Measurements from ENCODE around the gene GGT1. TPM values are rescaled to one million over a fixed set of nuclear protein-coding genes. Genes with fewer than 3 reads are reported as not detected.
"Not testable (repeated sequence)": the region's sequence is repeated elsewhere in the genome, so short reads cannot be mapped to it uniquely, and the experiment has no call there.

GGT1 gene
- total RNA-seq, 2 donors from 2014 or later: 9.6 to 195 TPM

GRCh38 chr22:24593836-24594568, 9.0 kb upstream of the GGT1 start:
- peak; percentile 62 to 65 for DNase-seq
- peak; percentile 64 for ATAC-seq

GRCh38 chr22:24594569-24595120, 8.3 kb upstream of the GGT1 start:
- intact Hi-C loops (cut with DNase I, micrococcal nuclease): no loop called here
- ATAC-seq (peak; percentile 5), DNase-seq (no peak)

More at GRCh38 chr22:24593836-24594568, 9.0 kb upstream of the GGT1 start:
- intact Hi-C loops (cut with DNase I, micrococcal nuclease): no loop called here

- no peak for ATAC-seq
- intact Hi-C loops (cut with DNase I, micrococcal nuclease): no loop called here
- no peak for DNase-seq
Observed at GRCh38 chr22:24595228-24595627, 7.8 kb upstream of the GGT1 start.

DNA sequence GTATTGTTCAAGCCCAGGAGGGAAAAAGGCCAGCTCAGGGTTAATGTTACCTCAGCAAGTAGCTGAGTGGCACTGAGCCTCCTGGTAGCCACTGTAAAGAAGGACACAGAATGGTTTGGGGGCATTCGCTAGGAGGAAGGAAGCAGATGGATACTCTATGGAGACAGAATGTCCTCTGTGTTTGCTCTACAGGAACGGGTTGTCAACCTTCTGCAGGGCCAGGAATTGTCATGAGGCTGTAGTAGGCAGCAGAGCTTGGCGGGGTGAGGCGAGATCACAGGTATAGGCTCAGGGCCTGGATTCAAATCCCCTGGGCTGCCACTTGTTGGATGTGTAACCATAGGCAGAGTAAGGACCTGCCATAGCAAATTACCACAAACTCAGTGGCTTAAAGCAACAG, 7.1 kb upstream of the GGT1 start:
- intact Hi-C loops (cut with DNase I, micrococcal nuclease): no loop called here
- ATAC-seq: no peak
- no peak for DNase-seq

- DNase-seq; intact Hi-C loops (cut with DNase I, micrococcal nuclease); ATAC-seq: not testable (repeated sequence)
Observed at GRCh38 chr22:24597076-24597475, 5.9 kb upstream of the GGT1 start.

DNA sequence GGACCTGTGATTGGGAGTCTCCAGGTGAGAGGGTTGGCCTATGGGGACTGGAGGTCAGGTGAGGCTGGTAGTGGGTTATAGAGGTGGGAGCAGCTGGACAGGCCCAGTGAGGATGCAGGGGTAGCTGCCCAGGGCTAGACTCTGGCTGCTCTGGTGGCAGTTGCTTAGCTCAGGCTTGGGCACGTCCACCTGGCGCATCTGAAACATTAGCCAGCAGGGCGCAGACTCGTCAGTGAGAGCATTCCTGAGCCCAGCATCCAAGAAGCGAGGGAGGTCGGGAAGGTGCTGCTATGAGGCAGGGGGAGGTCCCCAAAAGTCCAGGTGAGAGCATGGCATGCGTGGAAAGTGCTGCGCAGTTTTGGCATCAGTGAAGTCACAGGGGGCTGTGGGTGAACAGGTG, 3.5 kb upstream of the GGT1 start:
- intact Hi-C loops (cut with DNase I, micrococcal nuclease): no loop called here
- DNase-seq: no peak

DNA sequence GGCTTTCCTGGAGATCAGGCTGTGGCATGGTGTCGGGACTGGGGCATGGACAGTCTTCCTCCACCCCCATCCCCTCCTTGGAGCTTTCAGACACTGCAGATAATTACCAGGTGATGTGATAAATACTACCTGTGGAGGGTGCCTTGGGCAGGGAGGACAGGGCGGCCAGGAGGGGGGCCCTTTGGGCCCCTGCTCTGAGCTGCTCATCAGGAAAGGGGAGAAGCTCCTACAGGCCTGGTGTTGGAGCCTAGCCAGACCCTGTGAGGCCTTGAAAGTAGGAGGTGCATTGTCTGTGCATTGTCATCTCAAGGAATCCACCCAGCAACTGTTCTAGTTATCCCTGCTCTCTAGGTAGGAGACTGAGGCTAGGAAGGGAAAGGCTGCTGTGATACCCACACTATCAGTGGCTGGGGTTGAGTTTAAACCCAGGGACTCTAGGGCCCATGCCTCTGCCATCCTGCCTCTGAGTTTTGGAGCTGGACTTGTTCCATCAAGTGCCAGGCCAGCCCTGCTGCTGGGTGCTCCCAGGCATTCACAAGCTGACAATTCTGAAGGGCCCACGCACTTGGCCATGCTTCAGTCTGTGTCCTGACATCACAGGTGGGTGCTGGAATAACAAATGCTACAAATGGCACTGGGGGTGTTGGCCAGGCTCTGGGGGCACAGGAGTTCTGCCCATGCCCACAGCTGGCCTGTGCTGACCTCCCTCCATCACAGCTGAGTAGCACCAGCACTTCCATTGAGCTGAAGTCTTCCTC, 2.9 kb upstream of the GGT1 start:
- intact Hi-C loops (cut with DNase I, micrococcal nuclease); ATAC-seq; DNase-seq: not testable (repeated sequence)

More for the DNA sequence above, 3.5 kb upstream of the GGT1 start:
- no peak for ATAC-seq

GRCh38 chr22:24601217-24602104, 1.5 kb upstream of the GGT1 start:
- intact Hi-C loops (cut with DNase I, micrococcal nuclease): no loop called here
- ATAC-seq (peak; percentile 76), DNase-seq (peak; percentile 85 to 90)

- DNase-seq; intact Hi-C loops (cut with DNase I, micrococcal nuclease); ATAC-seq: not testable (repeated sequence)
Observed at GRCh38 chr22:24602105-24602749, 766 bp upstream of the GGT1 start.

GRCh38 chr22:24603770-24604629, 1.0 kb downstream of the GGT1 start:
- ATAC-seq: peak; percentile 48
- peak in 1 of 2 donors; percentile 63 for DNase-seq
- intact Hi-C loops (cut with DNase I, micrococcal nuclease): not testable (repeated sequence)

GRCh38 chr22:24606340-24606739, 3.3 kb downstream of the GGT1 start:
- DNase-seq: not testable (repeated sequence)

GRCh38 chr22:24607429-24607983, 4.5 kb downstream of the GGT1 start:
- peak; percentile 48 to 70 for DNase-seq

More at GRCh38 chr22:24606340-24606739, 3.3 kb downstream of the GGT1 start:
- intact Hi-C loops (cut with DNase I, micrococcal nuclease); ATAC-seq: not testable (repeated sequence)

DNA sequence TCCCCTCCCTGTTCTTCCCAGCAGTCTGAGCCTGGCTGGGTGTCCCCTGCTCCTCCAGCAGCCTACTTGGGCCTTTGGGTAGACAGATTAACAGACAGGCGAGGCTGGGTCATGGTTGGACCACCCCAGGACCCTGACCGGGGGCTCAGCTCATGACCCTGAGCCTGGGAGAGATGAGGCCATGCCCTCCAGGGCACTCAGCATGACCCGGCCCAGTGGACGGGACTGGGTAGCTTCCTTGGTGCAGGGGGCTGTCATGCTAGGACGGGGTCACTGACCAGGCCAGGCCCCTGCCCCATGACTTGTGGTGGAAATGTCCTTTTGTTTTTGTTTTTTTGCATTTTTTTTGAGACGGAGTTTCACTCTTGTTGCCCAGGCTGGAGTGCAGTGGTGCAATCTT, 5.3 kb downstream of the GGT1 start:
- ATAC-seq; DNase-seq; intact Hi-C loops (cut with DNase I, micrococcal nuclease): not testable (repeated sequence)

More at GRCh38 chr22:24607429-24607983, 4.5 kb downstream of the GGT1 start:
- intact Hi-C loops (cut with DNase I, micrococcal nuclease): not testable (repeated sequence)
- peak; percentile 7 for ATAC-seq

GRCh38 chr22:24609888-24610287, 6.9 kb downstream of the GGT1 start:
- intact Hi-C loops (cut with DNase I, micrococcal nuclease): not testable (repeated sequence)

GRCh38 chr22:24614794-24615193, 11.8 kb downstream of the GGT1 start:
- ATAC-seq; intact Hi-C loops (cut with DNase I, micrococcal nuclease); DNase-seq: not testable (repeated sequence)

More at GRCh38 chr22:24609888-24610287, 6.9 kb downstream of the GGT1 start:
- DNase-seq, ATAC-seq: not testable (repeated sequence)

- DNase-seq; intact Hi-C loops (cut with DNase I, micrococcal nuclease); ATAC-seq: not testable (repeated sequence)
Observed at GRCh38 chr22:24621244-24621643, 18.3 kb downstream of the GGT1 start.

DNA sequence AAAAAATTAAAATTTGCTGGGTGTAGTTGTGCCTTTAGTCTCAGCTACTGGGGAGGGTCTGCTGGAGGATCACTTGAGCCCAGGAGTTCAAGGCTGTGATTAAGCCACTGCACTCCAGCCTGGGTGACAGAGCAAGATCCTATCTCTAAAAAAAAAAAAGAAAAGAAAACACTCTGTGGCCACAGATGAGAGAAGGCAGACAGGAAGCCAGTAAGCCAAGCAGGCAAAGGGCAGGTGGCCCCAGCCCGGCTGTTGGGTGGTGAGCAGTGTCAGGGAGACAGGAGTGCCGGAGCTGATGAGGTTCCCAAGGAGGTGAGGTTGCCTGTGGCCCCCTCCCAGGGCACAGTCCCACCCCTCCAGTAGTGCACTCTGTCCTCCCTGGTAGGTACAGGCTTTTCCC, 19.6 kb downstream of the GGT1 start:
- ATAC-seq; intact Hi-C loops (cut with DNase I, micrococcal nuclease); DNase-seq: not testable (repeated sequence)
